ENCODE results near the gene PLXNC1.
A peak's percentile ranks its signal among the peaks of the same experiment; 100 is the strongest.

Gene PLXNC1

DNA sequence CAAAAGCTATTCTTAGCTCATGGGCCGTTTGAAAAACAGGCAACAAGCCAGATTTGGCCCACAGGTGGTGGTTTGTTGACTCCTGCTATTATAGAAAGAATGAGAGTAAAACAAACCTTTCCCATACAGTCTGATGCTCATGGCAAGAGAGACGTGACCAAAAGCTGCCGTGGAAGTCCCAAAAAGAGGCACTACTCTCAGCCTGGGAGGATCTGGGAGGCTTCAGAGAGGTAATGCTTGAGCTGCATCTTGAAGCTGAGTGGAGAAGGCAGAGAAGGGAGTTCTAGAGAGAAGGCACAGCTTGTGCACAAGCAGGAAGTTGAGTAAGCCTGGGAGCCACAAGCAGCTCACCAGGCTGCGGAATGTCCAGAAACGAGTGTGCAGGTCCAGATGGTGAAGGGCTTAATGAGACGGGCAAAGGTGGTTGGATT, 9.6 kb downstream of the PLXNC1 start:
- no peak for DNase-seq (ENCODE audit: low spot score)

DNA sequence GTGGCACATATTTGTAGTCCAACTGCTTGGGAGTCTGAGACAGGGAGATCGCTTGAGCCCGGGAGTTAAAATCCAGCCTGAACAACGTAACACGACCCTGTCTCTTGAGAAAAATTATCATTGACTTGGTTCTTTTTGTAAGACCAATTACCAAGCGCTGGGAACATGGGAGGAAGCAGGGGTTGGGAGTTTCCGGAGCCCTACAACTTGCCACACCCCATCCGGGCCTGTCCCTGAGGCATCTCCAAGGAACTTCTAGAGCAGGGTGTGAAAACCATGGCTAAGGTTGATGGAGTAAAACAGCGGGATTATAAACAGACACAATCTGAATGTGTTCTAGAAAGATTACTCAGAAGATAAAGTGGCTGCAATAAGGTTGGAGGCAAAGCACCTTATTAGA, 10.3 kb downstream of the PLXNC1 start:
- no peak for DNase-seq (ENCODE audit: low spot score)

- DNase-seq (ENCODE audit: low spot score): no peak
Observed at GRCh38 chr12:94162108-94162507, 13.7 kb downstream of the PLXNC1 start.

DNA sequence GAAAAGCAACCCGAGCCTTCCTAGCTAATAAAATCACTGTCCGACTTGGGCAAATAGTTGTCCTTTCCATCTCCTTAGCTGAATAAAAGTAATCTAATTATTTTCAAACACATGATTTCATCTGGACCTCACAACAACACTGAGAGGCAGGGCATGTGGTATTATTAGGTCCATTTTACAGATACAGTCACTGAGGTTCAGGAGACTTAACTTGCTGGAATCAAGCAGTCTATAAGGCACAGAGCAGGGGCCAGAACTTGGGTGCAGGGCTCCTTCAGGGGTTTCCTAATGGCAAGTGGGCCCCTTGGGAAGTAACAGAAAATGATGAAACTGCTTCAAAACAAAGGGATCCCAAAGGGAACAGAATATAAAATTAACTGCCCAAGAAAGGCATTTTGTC, 15.5 kb downstream of the PLXNC1 start:
- DNase-seq (ENCODE audit: low spot score): no peak

- no peak for DNase-seq (ENCODE audit: low spot score)
Observed at GRCh38 chr12:94165138-94165537, 16.8 kb downstream of the PLXNC1 start.

DNA sequence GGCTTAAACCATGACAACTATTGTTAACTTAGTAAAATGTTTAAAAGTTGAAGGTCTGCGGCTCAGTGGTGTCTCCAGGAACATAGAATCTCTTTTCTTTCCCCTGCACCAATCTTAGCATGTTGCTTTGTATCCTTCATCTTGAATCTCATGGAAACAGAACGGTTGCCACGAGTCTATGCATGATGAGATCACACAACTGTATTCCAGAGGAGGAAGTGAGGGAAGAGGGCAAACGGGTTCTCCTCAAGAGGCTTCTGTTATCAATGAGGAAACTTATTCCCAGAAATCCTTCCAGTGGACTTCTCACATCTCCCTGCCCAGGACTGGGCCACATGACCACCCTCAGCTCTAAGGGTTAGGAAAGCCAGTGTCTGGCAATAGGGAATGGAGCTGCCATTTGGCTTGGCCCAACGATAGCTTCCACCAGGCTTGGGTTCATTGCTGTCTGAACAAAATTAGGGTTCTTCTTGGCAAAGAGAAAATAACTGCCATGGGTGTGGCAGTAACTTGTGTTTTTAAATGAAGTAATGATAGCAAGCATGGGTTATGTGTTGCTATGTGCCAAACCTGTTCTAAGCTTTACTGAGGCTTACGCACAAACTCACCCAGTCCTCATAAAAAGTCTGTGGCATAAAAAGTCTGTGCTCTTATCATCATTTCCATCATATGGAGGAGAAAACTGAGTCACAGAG, 17.4 kb downstream of the PLXNC1 start:
- no peak for DNase-seq (ENCODE audit: low spot score)

- no peak for DNase-seq (ENCODE audit: low spot score)
Observed at GRCh38 chr12:94167071-94167755, 18.8 kb downstream of the PLXNC1 start.

- no peak for DNase-seq (ENCODE audit: low spot score)
Observed at GRCh38 chr12:94167756-94168416, 19.5 kb downstream of the PLXNC1 start.

GRCh38 chr12:94169495-94169894, 21.1 kb downstream of the PLXNC1 start:
- DNase-seq (ENCODE audit: low spot score): no peak

DNA sequence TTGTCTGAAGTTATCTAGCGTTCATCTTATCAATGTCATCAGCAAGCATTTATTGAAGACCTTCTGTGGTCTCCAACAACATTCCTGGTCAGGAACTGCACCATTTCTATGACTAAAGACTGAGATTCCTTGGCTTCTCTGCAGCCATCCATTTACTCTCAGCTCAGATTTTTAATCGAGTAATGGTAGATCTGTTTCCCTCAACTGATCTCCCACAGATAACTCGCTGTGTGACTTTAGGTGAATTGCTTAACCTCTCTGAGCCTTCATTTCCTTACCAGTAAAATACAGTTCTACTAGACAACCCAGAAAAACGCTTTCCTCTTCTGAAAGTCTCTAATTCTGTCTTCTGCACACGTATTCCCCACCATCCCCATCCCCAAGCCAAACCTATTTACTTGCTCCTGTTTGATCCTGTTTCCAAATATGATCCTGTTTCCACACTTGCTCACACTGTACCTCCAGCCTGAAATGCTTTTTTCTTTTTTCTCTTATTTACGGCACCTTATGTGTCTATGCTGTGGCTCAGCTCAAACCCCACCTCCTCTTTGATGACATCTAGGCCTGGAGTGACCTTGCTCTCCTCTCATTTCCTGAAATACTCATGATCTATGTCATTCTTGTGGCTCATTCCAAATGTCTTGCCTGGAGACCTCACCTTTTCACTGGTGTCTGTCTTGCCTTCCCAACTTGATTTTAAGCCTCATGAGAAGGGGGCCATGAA, 21.8 kb downstream of the PLXNC1 start:
- no peak for DNase-seq (ENCODE audit: low spot score)

- no peak for DNase-seq (ENCODE audit: low spot score)
Observed at GRCh38 chr12:94170690-94171594, 22.6 kb downstream of the PLXNC1 start.

- DNase-seq (ENCODE audit: low spot score): no peak
Observed at GRCh38 chr12:94171595-94171930, 23.2 kb downstream of the PLXNC1 start.

- no peak for DNase-seq (ENCODE audit: low spot score)
Observed at GRCh38 chr12:94172031-94172430, 23.7 kb downstream of the PLXNC1 start.

DNA sequence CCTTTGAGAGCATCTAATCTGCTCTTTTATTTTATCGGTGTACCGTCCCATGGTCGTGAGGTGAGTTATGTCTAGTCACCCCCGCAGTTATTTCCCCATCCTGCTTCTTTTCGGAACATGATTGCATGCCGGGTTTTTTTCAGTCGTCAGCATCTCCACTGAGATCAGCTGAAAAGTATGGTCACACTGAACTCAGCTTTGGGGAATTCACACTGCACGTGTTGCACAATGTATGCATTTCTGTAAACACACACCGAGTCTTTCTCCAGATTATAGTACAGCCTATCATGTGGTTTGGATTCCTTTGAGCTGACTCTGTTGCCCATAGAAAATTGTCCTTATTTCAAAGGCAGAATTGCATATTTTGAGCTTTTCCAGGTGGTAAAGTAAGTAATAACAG, 24.6 kb downstream of the PLXNC1 start:
- peak; percentile 78 for DNase-seq (ENCODE audit: low spot score)

GRCh38 chr12:94173660-94174265, 25.4 kb downstream of the PLXNC1 start:
- no peak for DNase-seq (ENCODE audit: low spot score)

DNA sequence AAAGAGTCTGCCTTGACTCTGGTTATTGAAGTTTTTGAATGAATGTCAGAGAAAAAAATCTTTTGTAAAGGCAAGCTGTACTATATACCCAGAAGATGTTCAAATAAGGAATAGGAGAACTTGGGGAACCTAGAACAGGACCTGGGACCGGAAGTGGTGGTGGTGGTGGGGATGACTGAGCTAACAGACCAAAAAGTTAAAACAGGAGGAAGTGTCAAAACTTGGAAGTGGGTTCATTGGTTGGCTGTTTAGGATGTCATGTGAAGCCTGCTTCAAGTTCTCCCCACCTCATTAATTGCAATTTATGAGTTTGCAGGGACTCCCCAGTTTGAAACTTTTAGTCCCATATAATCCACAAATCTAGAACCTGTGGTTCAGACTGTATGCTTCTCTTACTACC, 26.2 kb downstream of the PLXNC1 start:
- no peak for DNase-seq (ENCODE audit: low spot score)

- DNase-seq (ENCODE audit: low spot score): peak; percentile 27
Observed at GRCh38 chr12:94175763-94176668, 27.6 kb downstream of the PLXNC1 start.

GRCh38 chr12:94178054-94178453, 29.7 kb downstream of the PLXNC1 start:
- no peak for DNase-seq (ENCODE audit: low spot score)

DNA sequence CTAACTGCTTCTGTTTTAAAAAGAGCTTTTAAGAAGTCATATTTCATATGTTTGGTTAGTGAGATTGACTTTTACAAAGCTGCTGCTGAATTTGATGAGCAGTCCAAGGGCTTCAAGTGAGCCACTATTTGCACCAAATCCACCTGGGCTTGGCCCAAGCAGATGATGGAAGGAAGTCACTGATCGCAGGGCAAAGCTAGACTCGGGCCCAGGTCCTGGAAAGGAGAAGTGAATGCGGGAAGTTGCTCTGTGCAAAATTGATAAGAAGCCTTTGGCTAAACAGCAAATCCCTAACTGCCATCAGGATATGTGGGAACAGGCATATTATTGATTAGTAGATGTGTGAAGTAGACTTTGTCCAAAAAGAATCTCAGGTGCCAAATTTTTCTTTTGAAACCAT, 30.5 kb downstream of the PLXNC1 start:
- no peak for DNase-seq (ENCODE audit: low spot score)

DNA sequence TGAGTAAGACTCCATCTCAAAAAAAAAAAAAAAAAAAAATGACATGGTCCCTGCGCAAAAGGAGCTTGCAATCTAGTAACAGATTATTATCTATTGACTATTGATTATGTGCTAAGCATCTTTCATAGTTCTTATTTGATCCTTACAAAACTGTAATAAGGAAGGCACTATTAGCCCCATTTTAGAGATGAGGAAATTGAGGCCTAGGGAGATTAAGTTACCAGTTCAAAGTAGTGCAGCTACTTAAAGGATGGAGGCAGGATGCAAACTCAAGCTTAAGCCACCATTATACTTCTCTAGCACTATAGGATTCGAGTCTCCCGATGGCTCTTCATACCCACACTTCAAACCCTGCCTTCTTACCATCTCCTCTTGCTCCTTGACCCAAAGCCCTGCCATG, 31.3 kb downstream of the PLXNC1 start:
- DNase-seq (ENCODE audit: low spot score): no peak

Measured in AG20443 (cell line).